WTC11 (cell line): ENCODE results near the gene KRT28. TPM values are rescaled to one million over a fixed set of nuclear protein-coding genes. Genes with fewer than 3 reads are reported as not detected.

ENCODE experiments used
- ATAC-seq: fragments of 200-7000 bp; cut with Tn5 transposase; 2 replicates; pipeline ENCODE4 v1.10.0; 2021; ENCODE audit warnings: mild to moderate bottlenecking, moderate library complexity
- CTCF ChIA-PET: fragments of 300-600 bp; sonication (Branson Sonifier 250); formaldehyde crosslinking; loops from one replicate; lab custom pipeline; 2021; ENCODE audit warnings: antibody characterized with exemption; lab: Charles Lee
- POLR2A ChIA-PET: fragments of 350-600 bp; sonication (Branson Sonifier 250); formaldehyde crosslinking; loops from one replicate; lab custom pipeline; 2021; ENCODE audit warnings: antibody characterized with exemption; lab: Charles Lee
- DNase-seq: peaks from one replicate; pipeline ENCODE4 v3.0.0; 2021; ENCODE audit warnings: low spot score
- H3K27ac Mint-ChIP-seq: 2 replicates; pipeline ENCODE4 v1.8.0; 2021; ENCODE audit warnings: mixed read lengths
- H3K27me3 Mint-ChIP-seq: 2 replicates; pipeline ENCODE4 v1.8.0; 2021; ENCODE audit warnings: low read depth, mild to moderate bottlenecking, moderate library complexity, mixed read lengths
- H3K36me3 Mint-ChIP-seq: 2 replicates; pipeline ENCODE4 v1.8.0; 2021; ENCODE audit warnings: mixed read lengths
- H3K4me1 Mint-ChIP-seq: 2 replicates; pipeline ENCODE4 v1.8.0; 2022; ENCODE audit warnings: mixed read lengths
- H3K4me3 Mint-ChIP-seq: 2 replicates; pipeline ENCODE4 v1.8.0; 2021; ENCODE audit warnings: mild to moderate bottlenecking, moderate library complexity, mixed read lengths
- H3K9me3 Mint-ChIP-seq: 2 replicates; pipeline ENCODE4 v1.8.0; 2021; ENCODE audit warnings: mixed read lengths
- GTF2I ChIP-seq: fragments of 250-450 bp; sonication (Bioruptor Pico); conservative IDR thresholded peaks from 2 replicates; pipeline ENCODE4 v1.4.0; 2021; ENCODE audit warnings: mild to moderate bottlenecking
- HMGA2 ChIP-seq: fragments of 250-450 bp; sonication (Bioruptor Pico); IDR thresholded peaks from 2 replicates; pipeline ENCODE4 v1.4.0; 2021; ENCODE audit warnings: mild to moderate bottlenecking, moderate library complexity
- IRF2 ChIP-seq: sonication (generic); formaldehyde crosslinking; IDR thresholded peaks from 2 replicates; pipeline ENCODE4 v1.8.0; 2022; ENCODE audit warnings: low read depth, missing genetic modification reagents, borderline replicate concordance
- JAZF1 ChIP-seq: fragments of 250-450 bp; sonication (Bioruptor Pico); IDR thresholded peaks from 2 replicates; pipeline ENCODE4 v1.9.0; 2021; ENCODE audit warnings: moderate library complexity, mild to moderate bottlenecking, inconsistent platforms
- JUN ChIP-seq: sonication (generic); formaldehyde crosslinking; IDR thresholded peaks from 2 replicates; pipeline ENCODE4 v1.8.0; 2023; ENCODE audit warnings: mild to moderate bottlenecking, missing genetic modification reagents
- NFATC4 ChIP-seq: fragments of 250-450 bp; sonication (Bioruptor Pico); IDR thresholded peaks from 2 replicates; pipeline ENCODE4 v1.9.0; 2021; ENCODE audit warnings: mild to moderate bottlenecking
- RORB ChIP-seq: fragments of 250-450 bp; sonication (Bioruptor Pico); IDR thresholded peaks from 2 replicates; pipeline ENCODE4 v1.9.0; 2021; ENCODE audit warnings: mild to moderate bottlenecking
- TP53 ChIP-seq: sonication (generic); formaldehyde crosslinking; IDR thresholded peaks from 2 replicates; pipeline ENCODE4 v1.8.1; 2023; ENCODE audit warnings: mild to moderate bottlenecking, missing genetic modification reagents
- ZNF121 ChIP-seq: sonication (generic); formaldehyde crosslinking; IDR thresholded peaks from 2 replicates; pipeline ENCODE4 v1.8.0; 2023; ENCODE audit warnings: missing genetic modification reagents
- ZNF416 ChIP-seq: fragments of 250-450 bp; sonication (Bioruptor Pico); IDR thresholded peaks from 2 replicates; pipeline ENCODE4 v1.9.0; 2021; ENCODE audit warnings: mild to moderate bottlenecking, inconsistent platforms
- total RNA-seq: library from RNA; stranded (reverse); gene quantifications from 3 replicates; pipeline ENCODE4 v1.2.3, GENCODE V29; 2021
- TF ChIP-seq, protein P1 (sequence below): fragments of 250-450 bp; sonication (Bioruptor Pico); IDR thresholded peaks from 2 replicates; pipeline ENCODE4 v1.9.0; 2021; ENCODE audit warnings: mild to moderate bottlenecking, borderline replicate concordance
- TF ChIP-seq, protein P2 (sequence below): sonication (generic); formaldehyde crosslinking; IDR thresholded peaks from 2 replicates; pipeline ENCODE4 v1.8.0; 2023; ENCODE audit warnings: mild to moderate bottlenecking, missing genetic modification reagents
- TF ChIP-seq, protein P3 (sequence below): sonication (generic); formaldehyde crosslinking; IDR thresholded peaks from 2 replicates; pipeline ENCODE4 v1.8.1; 2022; ENCODE audit warnings: low read depth, missing genetic modification reagents, borderline replicate concordance
- TF ChIP-seq, protein P4 (sequence below): fragments of 250-450 bp; sonication (Bioruptor Pico); IDR thresholded peaks from 2 replicates; pipeline ENCODE4 v1.9.0; 2021; ENCODE audit warnings: moderate library complexity, mild to moderate bottlenecking, inconsistent platforms, borderline replicate concordance
- TF ChIP-seq, protein P5 (sequence below): sonication (generic); formaldehyde crosslinking; IDR thresholded peaks from 2 replicates; pipeline ENCODE4 v1.8.0; 2022; ENCODE audit warnings: mild to moderate bottlenecking, missing genetic modification reagents
- TF ChIP-seq, protein P6 (sequence below): sonication (generic); formaldehyde crosslinking; conservative IDR thresholded peaks from 2 replicates; pipeline ENCODE4 v1.8.1; 2023; ENCODE audit warnings: mild to moderate bottlenecking, low read depth, missing genetic modification reagents, moderate library complexity
- TF ChIP-seq, protein P7 (sequence below): fragments of 250-450 bp; sonication (Bioruptor Pico); IDR thresholded peaks from 2 replicates; pipeline ENCODE4 v1.9.0; 2021; ENCODE audit warnings: mild to moderate bottlenecking

The KRT28 gene
- total RNA-seq, 1 experiment from 2014 or later, result not detected

DNA sequence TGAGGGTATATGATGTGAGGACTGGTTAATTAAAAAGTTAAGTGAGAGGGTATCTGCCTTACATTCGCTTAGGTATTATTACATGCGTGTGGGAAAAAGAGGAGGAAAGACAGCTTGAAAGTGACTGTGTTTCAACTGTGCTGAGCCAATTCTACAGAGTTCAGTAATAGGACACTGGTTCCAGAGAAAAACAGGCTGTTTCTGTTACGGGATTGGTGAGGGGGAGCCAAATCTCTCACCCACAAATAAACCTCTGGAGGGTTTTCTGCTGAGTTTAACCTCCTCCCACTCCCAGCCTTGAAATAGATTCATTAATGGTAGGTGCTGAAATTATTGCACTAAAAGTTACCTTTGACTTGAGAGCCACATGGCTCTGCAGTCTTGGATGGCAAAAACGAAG, 23.8 kb downstream of the KRT28 start:
- CTCF ChIA-PET, result no interaction called here

DNA sequence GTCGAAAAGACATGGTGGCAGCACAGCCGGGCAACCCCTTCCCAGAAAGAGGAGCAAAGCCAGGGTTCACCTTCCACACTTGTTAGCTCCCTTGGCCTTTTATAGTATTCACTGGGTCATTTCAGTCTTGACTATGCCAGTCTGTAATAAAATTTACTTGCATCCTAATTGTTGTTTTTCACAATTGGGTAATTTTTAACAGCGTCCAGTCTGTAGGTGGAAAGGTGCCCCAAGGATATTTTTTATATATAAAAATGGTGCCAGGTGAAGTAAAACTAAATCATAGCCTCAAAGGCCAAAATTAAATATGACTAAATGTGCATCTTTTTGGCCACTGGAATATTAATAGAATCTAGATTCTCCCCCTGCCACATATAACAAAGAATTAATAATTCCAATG, 27.7 kb downstream of the KRT28 start, which contains the start of gene KRT26:
Gene KRT26, minus strand, starts transcription at position 101 of the 400 bp plus-strand sequence. Its CDS starts 88 bp downstream, at position 13.
- Mint-ChIP-seq H3K4me3 (no peak within 1 kb of the TSS), H3K36me3 (no peaks in the 10 kb centered on the region), H3K27ac (no peak within 1 kb of the TSS), H3K4me1 (no peaks in the 10 kb centered on the region), H3K9me3 (no peaks in the 10 kb centered on the region), H3K27me3 (peaks cover 10% of the 10 kb centered on the region; the same call in 1 of the 2 replicates)
- ChIA-PET CTCF (no interaction called here), POLR2A (no interaction called here)
- no peak for DNase-seq
- no peak for ATAC-seq
- TF ChIP-seq, protein P1, sequence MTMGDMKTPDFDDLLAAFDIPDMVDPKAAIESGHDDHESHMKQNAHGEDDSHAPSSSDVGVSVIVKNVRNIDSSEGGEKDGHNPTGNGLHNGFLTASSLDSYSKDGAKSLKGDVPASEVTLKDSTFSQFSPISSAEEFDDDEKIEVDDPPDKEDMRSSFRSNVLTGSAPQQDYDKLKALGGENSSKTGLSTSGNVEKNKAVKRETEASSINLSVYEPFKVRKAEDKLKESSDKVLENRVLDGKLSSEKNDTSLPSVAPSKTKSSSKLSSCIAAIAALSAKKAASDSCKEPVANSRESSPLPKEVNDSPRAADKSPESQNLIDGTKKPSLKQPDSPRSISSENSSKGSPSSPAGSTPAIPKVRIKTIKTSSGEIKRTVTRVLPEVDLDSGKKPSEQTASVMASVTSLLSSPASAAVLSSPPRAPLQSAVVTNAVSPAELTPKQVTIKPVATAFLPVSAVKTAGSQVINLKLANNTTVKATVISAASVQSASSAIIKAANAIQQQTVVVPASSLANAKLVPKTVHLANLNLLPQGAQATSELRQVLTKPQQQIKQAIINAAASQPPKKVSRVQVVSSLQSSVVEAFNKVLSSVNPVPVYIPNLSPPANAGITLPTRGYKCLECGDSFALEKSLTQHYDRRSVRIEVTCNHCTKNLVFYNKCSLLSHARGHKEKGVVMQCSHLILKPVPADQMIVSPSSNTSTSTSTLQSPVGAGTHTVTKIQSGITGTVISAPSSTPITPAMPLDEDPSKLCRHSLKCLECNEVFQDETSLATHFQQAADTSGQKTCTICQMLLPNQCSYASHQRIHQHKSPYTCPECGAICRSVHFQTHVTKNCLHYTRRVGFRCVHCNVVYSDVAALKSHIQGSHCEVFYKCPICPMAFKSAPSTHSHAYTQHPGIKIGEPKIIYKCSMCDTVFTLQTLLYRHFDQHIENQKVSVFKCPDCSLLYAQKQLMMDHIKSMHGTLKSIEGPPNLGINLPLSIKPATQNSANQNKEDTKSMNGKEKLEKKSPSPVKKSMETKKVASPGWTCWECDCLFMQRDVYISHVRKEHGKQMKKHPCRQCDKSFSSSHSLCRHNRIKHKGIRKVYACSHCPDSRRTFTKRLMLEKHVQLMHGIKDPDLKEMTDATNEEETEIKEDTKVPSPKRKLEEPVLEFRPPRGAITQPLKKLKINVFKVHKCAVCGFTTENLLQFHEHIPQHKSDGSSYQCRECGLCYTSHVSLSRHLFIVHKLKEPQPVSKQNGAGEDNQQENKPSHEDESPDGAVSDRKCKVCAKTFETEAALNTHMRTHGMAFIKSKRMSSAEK, result no peak
- TF ChIP-seq, protein P2, sequence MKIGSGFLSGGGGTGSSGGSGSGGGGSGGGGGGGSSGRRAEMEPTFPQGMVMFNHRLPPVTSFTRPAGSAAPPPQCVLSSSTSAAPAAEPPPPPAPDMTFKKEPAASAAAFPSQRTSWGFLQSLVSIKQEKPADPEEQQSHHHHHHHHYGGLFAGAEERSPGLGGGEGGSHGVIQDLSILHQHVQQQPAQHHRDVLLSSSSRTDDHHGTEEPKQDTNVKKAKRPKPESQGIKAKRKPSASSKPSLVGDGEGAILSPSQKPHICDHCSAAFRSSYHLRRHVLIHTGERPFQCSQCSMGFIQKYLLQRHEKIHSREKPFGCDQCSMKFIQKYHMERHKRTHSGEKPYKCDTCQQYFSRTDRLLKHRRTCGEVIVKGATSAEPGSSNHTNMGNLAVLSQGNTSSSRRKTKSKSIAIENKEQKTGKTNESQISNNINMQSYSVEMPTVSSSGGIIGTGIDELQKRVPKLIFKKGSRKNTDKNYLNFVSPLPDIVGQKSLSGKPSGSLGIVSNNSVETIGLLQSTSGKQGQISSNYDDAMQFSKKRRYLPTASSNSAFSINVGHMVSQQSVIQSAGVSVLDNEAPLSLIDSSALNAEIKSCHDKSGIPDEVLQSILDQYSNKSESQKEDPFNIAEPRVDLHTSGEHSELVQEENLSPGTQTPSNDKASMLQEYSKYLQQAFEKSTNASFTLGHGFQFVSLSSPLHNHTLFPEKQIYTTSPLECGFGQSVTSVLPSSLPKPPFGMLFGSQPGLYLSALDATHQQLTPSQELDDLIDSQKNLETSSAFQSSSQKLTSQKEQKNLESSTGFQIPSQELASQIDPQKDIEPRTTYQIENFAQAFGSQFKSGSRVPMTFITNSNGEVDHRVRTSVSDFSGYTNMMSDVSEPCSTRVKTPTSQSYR (CRISPR knock-in tag), result no peak
- TF ChIP-seq, protein P3, sequence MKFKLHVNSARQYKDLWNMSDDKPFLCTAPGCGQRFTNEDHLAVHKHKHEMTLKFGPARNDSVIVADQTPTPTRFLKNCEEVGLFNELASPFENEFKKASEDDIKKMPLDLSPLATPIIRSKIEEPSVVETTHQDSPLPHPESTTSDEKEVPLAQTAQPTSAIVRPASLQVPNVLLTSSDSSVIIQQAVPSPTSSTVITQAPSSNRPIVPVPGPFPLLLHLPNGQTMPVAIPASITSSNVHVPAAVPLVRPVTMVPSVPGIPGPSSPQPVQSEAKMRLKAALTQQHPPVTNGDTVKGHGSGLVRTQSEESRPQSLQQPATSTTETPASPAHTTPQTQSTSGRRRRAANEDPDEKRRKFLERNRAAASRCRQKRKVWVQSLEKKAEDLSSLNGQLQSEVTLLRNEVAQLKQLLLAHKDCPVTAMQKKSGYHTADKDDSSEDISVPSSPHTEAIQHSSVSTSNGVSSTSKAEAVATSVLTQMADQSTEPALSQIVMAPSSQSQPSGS, result no peak
- TF ChIP-seq NFATC4, result no peak
- TF ChIP-seq JAZF1, result no peak

More for the DNA sequence above, 23.8 kb downstream of the KRT28 start:
- ATAC-seq (no peak), DNase-seq (no peak)
- H3K36me3 Mint-ChIP-seq, result no peaks in the 10 kb centered on the region
- no peaks in the 10 kb centered on the region for H3K9me3 Mint-ChIP-seq
- H3K4me1 Mint-ChIP-seq, result no peaks in the 10 kb centered on the region
- POLR2A ChIA-PET, result no interaction called here
- peaks cover 29% of the 10 kb centered on the region for H3K27me3 Mint-ChIP-seq
- no peak overlapping the region for H3K27ac Mint-ChIP-seq
- no peak for TF ChIP-seq ZNF121 (CRISPR knock-in tag)
- TF ChIP-seq, protein P4, sequence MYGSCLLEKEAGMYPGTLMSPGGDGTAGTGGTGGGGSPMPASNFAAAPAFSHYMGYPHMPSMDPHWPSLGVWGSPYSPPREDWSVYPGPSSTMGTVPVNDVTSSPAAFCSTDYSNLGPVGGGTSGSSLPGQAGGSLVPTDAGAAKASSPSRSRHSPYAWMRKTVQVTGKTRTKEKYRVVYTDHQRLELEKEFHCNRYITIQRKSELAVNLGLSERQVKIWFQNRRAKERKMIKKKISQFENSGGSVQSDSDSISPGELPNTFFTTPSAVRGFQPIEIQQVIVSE, result no peak
- TF ChIP-seq RORB (CRISPR knock-in tag), result no peak
- TF ChIP-seq, protein P5, sequence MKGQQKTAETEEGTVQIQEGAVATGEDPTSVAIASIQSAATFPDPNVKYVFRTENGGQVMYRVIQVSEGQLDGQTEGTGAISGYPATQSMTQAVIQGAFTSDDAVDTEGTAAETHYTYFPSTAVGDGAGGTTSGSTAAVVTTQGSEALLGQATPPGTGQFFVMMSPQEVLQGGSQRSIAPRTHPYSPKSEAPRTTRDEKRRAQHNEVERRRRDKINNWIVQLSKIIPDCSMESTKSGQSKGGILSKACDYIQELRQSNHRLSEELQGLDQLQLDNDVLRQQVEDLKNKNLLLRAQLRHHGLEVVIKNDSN (CRISPR knock-in tag), result no peak
- TF ChIP-seq, protein P6, sequence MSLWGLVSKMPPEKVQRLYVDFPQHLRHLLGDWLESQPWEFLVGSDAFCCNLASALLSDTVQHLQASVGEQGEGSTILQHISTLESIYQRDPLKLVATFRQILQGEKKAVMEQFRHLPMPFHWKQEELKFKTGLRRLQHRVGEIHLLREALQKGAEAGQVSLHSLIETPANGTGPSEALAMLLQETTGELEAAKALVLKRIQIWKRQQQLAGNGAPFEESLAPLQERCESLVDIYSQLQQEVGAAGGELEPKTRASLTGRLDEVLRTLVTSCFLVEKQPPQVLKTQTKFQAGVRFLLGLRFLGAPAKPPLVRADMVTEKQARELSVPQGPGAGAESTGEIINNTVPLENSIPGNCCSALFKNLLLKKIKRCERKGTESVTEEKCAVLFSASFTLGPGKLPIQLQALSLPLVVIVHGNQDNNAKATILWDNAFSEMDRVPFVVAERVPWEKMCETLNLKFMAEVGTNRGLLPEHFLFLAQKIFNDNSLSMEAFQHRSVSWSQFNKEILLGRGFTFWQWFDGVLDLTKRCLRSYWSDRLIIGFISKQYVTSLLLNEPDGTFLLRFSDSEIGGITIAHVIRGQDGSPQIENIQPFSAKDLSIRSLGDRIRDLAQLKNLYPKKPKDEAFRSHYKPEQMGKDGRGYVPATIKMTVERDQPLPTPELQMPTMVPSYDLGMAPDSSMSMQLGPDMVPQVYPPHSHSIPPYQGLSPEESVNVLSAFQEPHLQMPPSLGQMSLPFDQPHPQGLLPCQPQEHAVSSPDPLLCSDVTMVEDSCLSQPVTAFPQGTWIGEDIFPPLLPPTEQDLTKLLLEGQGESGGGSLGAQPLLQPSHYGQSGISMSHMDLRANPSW, result no peak
- no peak for TF ChIP-seq GTF2I (CRISPR knock-in tag)
- TF ChIP-seq HMGA2 (CRISPR knock-in tag), result no peak
- TF ChIP-seq ZNF416 (CRISPR knock-in tag), result no peak
- no peak for TF ChIP-seq TP53 (CRISPR knock-in tag)
- no peak for TF ChIP-seq IRF2
- TF ChIP-seq, protein P7, sequence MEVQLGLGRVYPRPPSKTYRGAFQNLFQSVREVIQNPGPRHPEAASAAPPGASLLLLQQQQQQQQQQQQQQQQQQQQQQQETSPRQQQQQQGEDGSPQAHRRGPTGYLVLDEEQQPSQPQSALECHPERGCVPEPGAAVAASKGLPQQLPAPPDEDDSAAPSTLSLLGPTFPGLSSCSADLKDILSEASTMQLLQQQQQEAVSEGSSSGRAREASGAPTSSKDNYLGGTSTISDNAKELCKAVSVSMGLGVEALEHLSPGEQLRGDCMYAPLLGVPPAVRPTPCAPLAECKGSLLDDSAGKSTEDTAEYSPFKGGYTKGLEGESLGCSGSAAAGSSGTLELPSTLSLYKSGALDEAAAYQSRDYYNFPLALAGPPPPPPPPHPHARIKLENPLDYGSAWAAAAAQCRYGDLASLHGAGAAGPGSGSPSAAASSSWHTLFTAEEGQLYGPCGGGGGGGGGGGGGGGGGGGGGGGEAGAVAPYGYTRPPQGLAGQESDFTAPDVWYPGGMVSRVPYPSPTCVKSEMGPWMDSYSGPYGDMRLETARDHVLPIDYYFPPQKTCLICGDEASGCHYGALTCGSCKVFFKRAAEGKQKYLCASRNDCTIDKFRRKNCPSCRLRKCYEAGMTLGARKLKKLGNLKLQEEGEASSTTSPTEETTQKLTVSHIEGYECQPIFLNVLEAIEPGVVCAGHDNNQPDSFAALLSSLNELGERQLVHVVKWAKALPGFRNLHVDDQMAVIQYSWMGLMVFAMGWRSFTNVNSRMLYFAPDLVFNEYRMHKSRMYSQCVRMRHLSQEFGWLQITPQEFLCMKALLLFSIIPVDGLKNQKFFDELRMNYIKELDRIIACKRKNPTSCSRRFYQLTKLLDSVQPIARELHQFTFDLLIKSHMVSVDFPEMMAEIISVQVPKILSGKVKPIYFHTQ (CRISPR knock-in tag), result no peak
- no peak for TF ChIP-seq JUN
- TF ChIP-seq, all 79 proteins: peak for 0
- H3K4me3 Mint-ChIP-seq, result no peak overlapping the region
